Measurements from ENCODE around the gene ATF1. TPM values are rescaled to one million over a fixed set of nuclear protein-coding genes. Genes with fewer than 3 reads are reported as not detected.
"Not testable (repeated sequence)": the region's sequence is repeated elsewhere in the genome, so short reads cannot be mapped to it uniquely, and the experiment has no call there.

The ATF1 gene
- total RNA-seq, 1 donor from 2014 or later, result 16.2 TPM

GRCh38 chr12:50820177-50820576 lies 56.3 kb downstream of the ATF1 start:
- no peak for DNase-seq (ENCODE audit: low spot score)
- Mint-ChIP-seq H3K9me3 (ENCODE audit: unreplicated experiment) (no peaks in the 10 kb centered on the region), H3K4me3 (ENCODE audit: unreplicated experiment) (no peak overlapping the region), H3K27me3 (ENCODE audit: unreplicated experiment) (no peaks in the 10 kb centered on the region), H3K27ac (ENCODE audit: unreplicated experiment) (no peak overlapping the region), H3K4me1 (ENCODE audit: unreplicated experiment) (no peaks in the 10 kb centered on the region), H3K36me3 (ENCODE audit: low read depth, unreplicated experiment) (peaks cover 4% of the 10 kb centered on the region)
- TF ChIP-seq CTCF (IDR thresholded peaks at IDR 0.05; ENCODE audit: unreplicated experiment), result no peak

GRCh38 chr12:50822082-50822481 lies 58.2 kb downstream of the ATF1 start:
- no peak for TF ChIP-seq CTCF (IDR thresholded peaks at IDR 0.05; ENCODE audit: unreplicated experiment)
- Mint-ChIP-seq H3K9me3 (ENCODE audit: unreplicated experiment) (no peaks in the 10 kb centered on the region), H3K27ac (ENCODE audit: unreplicated experiment) (no peak overlapping the region), H3K36me3 (ENCODE audit: low read depth, unreplicated experiment) (no peaks in the 10 kb centered on the region), H3K27me3 (ENCODE audit: unreplicated experiment) (peaks cover 1% of the 10 kb centered on the region), H3K4me1 (ENCODE audit: unreplicated experiment) (no peaks in the 10 kb centered on the region), H3K4me3 (ENCODE audit: unreplicated experiment) (no peak overlapping the region)
- no peak for DNase-seq (ENCODE audit: low spot score)

GRCh38 chr12:50823724-50824123 lies 59.8 kb downstream of the ATF1 start:
- not testable (repeated sequence) for H3K4me1 Mint-ChIP-seq (ENCODE audit: unreplicated experiment); H3K9me3 Mint-ChIP-seq (ENCODE audit: unreplicated experiment); H3K36me3 Mint-ChIP-seq (ENCODE audit: low read depth, unreplicated experiment); DNase-seq (ENCODE audit: low spot score); H3K27me3 Mint-ChIP-seq (ENCODE audit: unreplicated experiment); H3K27ac Mint-ChIP-seq (ENCODE audit: unreplicated experiment); H3K4me3 Mint-ChIP-seq (ENCODE audit: unreplicated experiment)

- no peak for TF ChIP-seq CTCF (IDR thresholded peaks at IDR 0.05; ENCODE audit: unreplicated experiment)
- Mint-ChIP-seq H3K27ac (ENCODE audit: unreplicated experiment) (no peak overlapping the region), H3K36me3 (ENCODE audit: low read depth, unreplicated experiment) (no peaks in the 10 kb centered on the region), H3K4me3 (ENCODE audit: unreplicated experiment) (no peak overlapping the region), H3K27me3 (ENCODE audit: unreplicated experiment) (peaks cover 1% of the 10 kb centered on the region), H3K9me3 (ENCODE audit: unreplicated experiment) (no peaks in the 10 kb centered on the region), H3K4me1 (ENCODE audit: unreplicated experiment) (no peaks in the 10 kb centered on the region)
- DNase-seq (ENCODE audit: low spot score), result no peak
Measured at GRCh38 chr12:50824914-50825313, 61.0 kb downstream of the ATF1 start.

GRCh38 chr12:50825372-50825838 lies 61.5 kb downstream of the ATF1 start:
- no peak overlapping the region for H3K27ac Mint-ChIP-seq (ENCODE audit: unreplicated experiment)
- H3K4me3 Mint-ChIP-seq (ENCODE audit: unreplicated experiment), result no peak overlapping the region

More at GRCh38 chr12:50825372-50825838, 61.5 kb downstream of the ATF1 start:
- peaks cover 1% of the 10 kb centered on the region for H3K27me3 Mint-ChIP-seq (ENCODE audit: unreplicated experiment)
- DNase-seq (ENCODE audit: low spot score), result no peak
- TF ChIP-seq CTCF (IDR thresholded peaks at IDR 0.05; ENCODE audit: unreplicated experiment), result peak; percentile 79
- no peaks in the 10 kb centered on the region for H3K36me3 Mint-ChIP-seq (ENCODE audit: low read depth, unreplicated experiment)
- no peaks in the 10 kb centered on the region for H3K9me3 Mint-ChIP-seq (ENCODE audit: unreplicated experiment)
- H3K4me1 Mint-ChIP-seq (ENCODE audit: unreplicated experiment), result no peaks in the 10 kb centered on the region

All from endothelial cell (in vitro differentiated cells).